GM12878 (cell line): ENCODE data around the gene MCCD1.

Source experiments
- BACH1 ChIP-seq: fragments of 450-650 bp; IDR thresholded peaks from 2 replicates; pipeline ENCODE4 v1.6.1; 2017; ENCODE audit warnings: mild to moderate bottlenecking, borderline replicate concordance
- CTCF ChIP-seq, 3 experiments: IDR thresholded peaks in 2 of 3; conservative IDR thresholded peaks in 1 of 3; 2 replicates each; pipeline ENCODE4 v1.5.1; 2011; ENCODE audit warnings: low read depth in 3 of 3, low read length in 3 of 3, mild to moderate bottlenecking in 3 of 3, control low read depth in 2 of 3, moderate library complexity in 2 of 3, inconsistent platforms in 1 of 3, mixed read lengths in 1 of 3; ENCODE audit not compliant: control insufficient read depth in 2 of 3, insufficient read depth in 1 of 3; ENCODE audit errors: extremely low read depth in 1 of 3
- GABPA ChIP-seq: IDR thresholded peaks from 2 replicates; pipeline ENCODE4 v1.6.1; 2014; ENCODE audit warnings: antibody characterized with exemption, low read depth, mild to moderate bottlenecking, inconsistent platforms
- NFIC ChIP-seq: IDR thresholded peaks from 2 replicates; pipeline ENCODE4 v1.6.1; 2012; ENCODE audit warnings: low read depth, mild to moderate bottlenecking, inconsistent platforms, low read length, moderate library complexity
- PAX8 ChIP-seq: fragments of 450-650 bp; IDR thresholded peaks from 2 replicates; pipeline ENCODE4 v1.6.1; 2017; ENCODE audit warnings: mild to moderate bottlenecking, moderate library complexity
- POLR2A ChIP-seq: IDR thresholded peaks from 2 replicates; pipeline ENCODE4 v1.6.1; 2011; ENCODE audit warnings: low read depth, mild to moderate bottlenecking, low read length
- POLR2AphosphoS5 ChIP-seq: IDR thresholded peaks from 2 replicates; pipeline ENCODE4 v1.6.1; 2011; ENCODE audit warnings: mild to moderate bottlenecking, low read length, inconsistent platforms
- REST ChIP-seq: IDR thresholded peaks from 2 replicates; pipeline ENCODE4 v1.6.1; 2012; ENCODE audit warnings: mild to moderate bottlenecking, low read depth, low read length
- YBX1 ChIP-seq: fragments of 450-650 bp; IDR thresholded peaks from 2 replicates; pipeline ENCODE4 v1.6.1; 2016; ENCODE audit warnings: antibody characterized with exemption
- ZNF384 ChIP-seq: IDR thresholded peaks from 2 replicates; pipeline ENCODE4 v1.6.1; 2012; ENCODE audit warnings: low read depth, mild to moderate bottlenecking, low read length, improper control_type of control experiment, borderline replicate concordance
- ZSCAN29 ChIP-seq: fragments of 450-650 bp; IDR thresholded peaks from 2 replicates; pipeline ENCODE4 v1.6.1; 2017; ENCODE audit warnings: mild to moderate bottlenecking, moderate library complexity
- TF ChIP-seq, protein P1 (sequence below): fragments of 450-650 bp; IDR thresholded peaks from 2 replicates; pipeline ENCODE4 v1.6.1; 2016; ENCODE audit warnings: mild to moderate bottlenecking, moderate library complexity, borderline replicate concordance

- TF ChIP-seq ZNF384, result no peak
- no peak for TF ChIP-seq CTCF (IDR thresholded peaks at IDR 0.05 in 2 of 3, conservative IDR thresholded peaks at IDR 0.05 in 1 of 3; ENCODE audit: control insufficient read depth in 2 of 3, extremely low read depth in 1 of 3, insufficient read depth in 1 of 3, low read depth in 3 of 3, low read length in 3 of 3)
- no peak for TF ChIP-seq GABPA
- TF ChIP-seq POLR2AphosphoS5, result no peak
- TF ChIP-seq BACH1, result no peak
- no peak for TF ChIP-seq POLR2A
- TF ChIP-seq PAX8, result no peak
- TF ChIP-seq NFIC, result no peak
- no peak for TF ChIP-seq REST
- TF ChIP-seq YBX1, result no peak
- TF ChIP-seq, protein P1, sequence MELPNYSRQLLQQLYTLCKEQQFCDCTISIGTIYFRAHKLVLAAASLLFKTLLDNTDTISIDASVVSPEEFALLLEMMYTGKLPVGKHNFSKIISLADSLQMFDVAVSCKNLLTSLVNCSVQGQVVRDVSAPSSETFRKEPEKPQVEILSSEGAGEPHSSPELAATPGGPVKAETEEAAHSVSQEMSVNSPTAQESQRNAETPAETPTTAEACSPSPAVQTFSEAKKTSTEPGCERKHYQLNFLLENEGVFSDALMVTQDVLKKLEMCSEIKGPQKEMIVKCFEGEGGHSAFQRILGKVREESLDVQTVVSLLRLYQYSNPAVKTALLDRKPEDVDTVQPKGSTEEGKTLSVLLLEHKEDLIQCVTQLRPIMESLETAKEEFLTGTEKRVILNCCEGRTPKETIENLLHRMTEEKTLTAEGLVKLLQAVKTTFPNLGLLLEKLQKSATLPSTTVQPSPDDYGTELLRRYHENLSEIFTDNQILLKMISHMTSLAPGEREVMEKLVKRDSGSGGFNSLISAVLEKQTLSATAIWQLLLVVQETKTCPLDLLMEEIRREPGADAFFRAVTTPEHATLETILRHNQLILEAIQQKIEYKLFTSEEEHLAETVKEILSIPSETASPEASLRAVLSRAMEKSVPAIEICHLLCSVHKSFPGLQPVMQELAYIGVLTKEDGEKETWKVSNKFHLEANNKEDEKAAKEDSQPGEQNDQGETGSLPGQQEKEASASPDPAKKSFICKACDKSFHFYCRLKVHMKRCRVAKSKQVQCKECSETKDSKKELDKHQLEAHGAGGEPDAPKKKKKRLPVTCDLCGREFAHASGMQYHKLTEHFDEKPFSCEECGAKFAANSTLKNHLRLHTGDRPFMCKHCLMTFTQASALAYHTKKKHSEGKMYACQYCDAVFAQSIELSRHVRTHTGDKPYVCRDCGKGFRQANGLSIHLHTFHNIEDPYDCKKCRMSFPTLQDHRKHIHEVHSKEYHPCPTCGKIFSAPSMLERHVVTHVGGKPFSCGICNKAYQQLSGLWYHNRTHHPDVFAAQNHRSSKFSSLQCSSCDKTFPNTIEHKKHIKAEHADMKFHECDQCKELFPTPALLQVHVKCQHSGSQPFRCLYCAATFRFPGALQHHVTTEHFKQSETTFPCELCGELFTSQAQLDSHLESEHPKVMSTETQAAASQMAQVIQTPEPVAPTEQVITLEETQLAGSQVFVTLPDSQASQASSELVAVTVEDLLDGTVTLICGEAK, result no peak
- no peak for TF ChIP-seq ZSCAN29
These were observed 420 bp upstream of the MCCD1 start for GRCh38 chr6:31528307-31528777.
